RWPE1 (cell line): ENCODE measurements around the gene CLRN2.

Experiments
- CTCF ChIA-PET: fragments of 350-600 bp; sonication (Branson Sonifier 250); formaldehyde crosslinking; extraction: SDS; loops from one replicate; lab custom pipeline; 2021; lab: Yijun Ruan, JAX
- POLR2A ChIA-PET: fragments of 400-600 bp; formaldehyde crosslinking; extraction: SDS; loops from one replicate; lab custom pipeline; 2020; ENCODE audit warnings: antibody characterized with exemption; ENCODE audit not compliant: low non-redundant PET; lab: Yijun Ruan, JAX
- DNase-seq: peaks from one replicate; pipeline ENCODE4 v3.0.0; 2012; ENCODE audit warnings: low spot score
- H3K27ac ChIP-seq: fragments of 450-650 bp; 2 replicates; pipeline ENCODE4 v1.5.1; 2017
- TF ChIP-seq, protein P1 (sequence below): fragments of 450-650 bp; conservative IDR thresholded peaks from 2 replicates; pipeline ENCODE4 v1.5.1; 2017; ENCODE audit warnings: low read depth, mild to moderate bottlenecking

CLRN2 gene

DNA sequence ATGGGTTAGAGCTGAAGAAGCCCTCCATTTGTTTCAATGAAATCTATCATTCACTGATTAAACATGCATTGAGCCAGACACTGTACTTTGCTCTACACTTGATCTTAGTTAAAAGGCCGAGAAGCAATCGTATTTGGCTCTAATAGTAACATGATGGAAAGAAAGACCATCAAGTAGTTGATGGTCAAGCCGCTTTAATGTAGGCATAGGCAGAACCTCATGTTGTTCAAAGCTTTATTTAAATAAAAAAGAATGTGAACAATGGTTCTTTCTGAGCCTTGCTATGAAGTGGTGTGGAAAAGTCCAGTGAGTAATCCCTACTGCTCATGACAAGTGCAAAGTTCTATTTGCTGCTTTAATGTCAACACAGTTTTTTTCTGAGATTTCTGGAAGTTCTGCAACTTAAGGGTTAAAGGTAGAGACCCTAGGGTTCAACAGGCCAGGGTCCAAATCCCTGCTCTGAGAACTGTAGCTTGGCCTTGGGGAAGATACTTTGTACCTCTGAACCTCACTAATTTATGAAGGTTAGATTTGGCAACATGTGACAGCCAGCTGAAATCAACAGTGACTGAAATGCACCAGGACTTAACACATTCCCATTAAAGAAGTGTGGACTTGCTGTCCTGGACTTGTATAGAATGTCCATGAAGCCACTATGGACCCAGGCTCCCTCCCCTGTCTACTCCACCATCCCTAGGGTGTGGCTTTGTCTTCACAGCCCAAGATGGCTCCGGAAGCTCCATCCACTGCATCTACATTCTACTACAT, 44.2 kb downstream of the CLRN2 start:
- no peak for DNase-seq
- POLR2A ChIA-PET, result no interaction called here
- H3K27ac ChIP-seq, result no peak overlapping the region
- CTCF ChIA-PET, result no interaction called here
- TF ChIP-seq, protein P1, sequence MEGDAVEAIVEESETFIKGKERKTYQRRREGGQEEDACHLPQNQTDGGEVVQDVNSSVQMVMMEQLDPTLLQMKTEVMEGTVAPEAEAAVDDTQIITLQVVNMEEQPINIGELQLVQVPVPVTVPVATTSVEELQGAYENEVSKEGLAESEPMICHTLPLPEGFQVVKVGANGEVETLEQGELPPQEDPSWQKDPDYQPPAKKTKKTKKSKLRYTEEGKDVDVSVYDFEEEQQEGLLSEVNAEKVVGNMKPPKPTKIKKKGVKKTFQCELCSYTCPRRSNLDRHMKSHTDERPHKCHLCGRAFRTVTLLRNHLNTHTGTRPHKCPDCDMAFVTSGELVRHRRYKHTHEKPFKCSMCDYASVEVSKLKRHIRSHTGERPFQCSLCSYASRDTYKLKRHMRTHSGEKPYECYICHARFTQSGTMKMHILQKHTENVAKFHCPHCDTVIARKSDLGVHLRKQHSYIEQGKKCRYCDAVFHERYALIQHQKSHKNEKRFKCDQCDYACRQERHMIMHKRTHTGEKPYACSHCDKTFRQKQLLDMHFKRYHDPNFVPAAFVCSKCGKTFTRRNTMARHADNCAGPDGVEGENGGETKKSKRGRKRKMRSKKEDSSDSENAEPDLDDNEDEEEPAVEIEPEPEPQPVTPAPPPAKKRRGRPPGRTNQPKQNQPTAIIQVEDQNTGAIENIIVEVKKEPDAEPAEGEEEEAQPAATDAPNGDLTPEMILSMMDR, result no peak

DNA sequence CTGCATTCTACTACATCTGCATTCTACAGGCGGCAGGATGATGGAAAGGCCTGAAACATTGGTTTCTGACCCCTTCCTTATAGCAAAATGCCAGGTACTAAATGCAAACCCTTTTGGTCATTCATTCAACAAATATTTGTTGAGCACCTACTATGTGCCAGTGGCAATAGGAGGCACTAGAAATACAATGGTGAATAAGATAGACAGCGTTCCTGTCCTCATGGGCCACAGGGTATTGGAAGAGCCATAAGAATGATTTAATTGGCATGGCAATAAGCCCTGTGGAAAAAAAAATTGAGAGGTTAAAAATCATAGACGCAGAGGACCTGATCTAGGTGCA, 44.7 kb downstream of the CLRN2 start:
- DNase-seq, result no peak
- TF ChIP-seq, protein P1, result no peak
- CTCF ChIA-PET, result no interaction called here
- no peak overlapping the region for H3K27ac ChIP-seq
- POLR2A ChIA-PET, result no interaction called here

DNA sequence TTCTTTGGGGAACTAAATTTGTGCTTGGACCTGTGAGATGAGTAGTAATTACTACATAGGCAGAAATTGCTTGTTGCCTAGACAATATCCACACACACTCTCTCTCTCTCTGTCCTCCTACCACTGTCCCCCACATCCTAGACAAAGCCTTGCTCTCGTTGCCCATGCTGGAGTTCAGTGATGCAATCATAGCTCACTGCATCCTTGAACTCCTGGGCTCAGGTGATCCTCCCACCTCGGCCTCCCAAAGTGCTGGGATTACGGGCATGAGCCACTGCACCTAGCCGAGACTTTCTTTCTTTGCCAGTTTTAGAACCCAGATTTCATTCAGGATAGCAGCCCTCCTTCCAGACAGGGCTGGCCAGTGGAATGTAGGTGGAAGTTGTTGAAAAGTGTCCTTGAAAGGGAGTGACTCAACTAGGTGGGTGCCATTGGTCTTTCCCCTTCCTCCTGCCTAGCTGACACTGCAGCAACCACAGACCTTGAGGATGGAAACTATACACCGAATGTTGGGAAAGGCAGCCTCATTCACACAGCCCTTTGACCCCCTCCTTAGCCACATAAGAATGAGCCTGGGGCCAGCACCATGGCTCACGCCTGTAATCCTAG, 45.2 kb downstream of the CLRN2 start:
- POLR2A ChIA-PET, result no interaction called here
- TF ChIP-seq, protein P1, result no peak
- no peak for DNase-seq
- H3K27ac ChIP-seq, result no peak overlapping the region
- CTCF ChIA-PET, result no interaction called here

DNA sequence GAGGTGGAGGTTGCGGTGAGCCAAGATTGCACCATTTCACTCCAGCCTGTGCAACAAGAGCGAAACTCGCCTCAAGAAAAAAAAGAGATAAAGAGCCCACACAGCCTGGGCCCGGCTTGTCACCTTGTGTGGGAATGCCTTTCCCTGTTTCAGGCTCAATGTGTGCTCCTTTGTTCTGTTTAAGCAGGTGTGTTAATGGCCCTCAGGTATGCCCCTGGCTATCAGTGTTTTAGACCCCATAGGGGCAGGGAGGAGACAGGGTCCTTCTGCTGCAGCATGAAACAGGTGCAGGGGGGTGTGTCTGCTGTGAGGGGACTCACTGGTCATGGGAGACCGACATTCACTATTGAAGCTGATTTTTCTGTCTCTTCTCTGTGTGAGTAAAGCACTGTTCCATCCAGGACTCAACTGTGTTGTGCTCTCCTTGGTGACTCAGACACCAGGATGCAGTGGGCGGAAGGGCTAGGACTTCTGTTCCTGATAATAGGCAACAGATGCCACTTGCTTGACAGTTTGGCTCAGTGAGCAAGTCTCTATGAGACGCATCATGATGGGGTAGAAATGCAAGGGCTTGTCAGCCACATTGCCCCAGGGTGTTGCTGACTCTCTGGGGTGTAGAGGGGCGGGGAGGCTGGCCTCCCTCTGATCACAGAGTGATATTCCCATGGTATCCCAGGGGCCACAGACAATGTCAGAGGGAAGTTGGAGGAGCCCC, 46.4 kb downstream of the CLRN2 start:
- ChIA-PET CTCF (interaction anchor here (0.6 kb wide), 1 partner anchor 1581 kb away, joined by 3 read pairs; no protein-coding TSS in a partner anchor), POLR2A (no interaction called here)
- DNase-seq, result no peak
- no peak overlapping the region for H3K27ac ChIP-seq
- TF ChIP-seq, protein P1, result no peak

DNA sequence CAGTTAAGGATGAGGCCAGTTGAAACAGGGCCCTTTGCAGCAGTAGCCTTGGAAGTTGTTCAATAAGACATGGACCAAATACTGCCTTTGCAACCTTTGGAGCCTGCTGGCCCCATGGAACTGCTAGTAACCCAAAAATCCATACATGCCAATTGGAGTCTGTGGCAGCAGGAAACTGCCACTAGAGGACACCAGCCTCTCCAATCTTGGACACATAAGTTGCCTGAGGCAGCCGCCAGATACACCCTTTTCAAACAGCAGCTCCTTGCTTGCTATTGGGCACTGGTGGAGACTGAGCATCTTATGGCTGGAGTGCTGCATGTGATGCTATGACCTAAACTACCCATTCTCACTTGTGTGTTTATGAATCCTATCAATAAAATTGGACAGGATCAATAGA, 47.2 kb downstream of the CLRN2 start:
- no peak for DNase-seq
- TF ChIP-seq, protein P1, result no peak
- POLR2A ChIA-PET, result no interaction called here
- H3K27ac ChIP-seq, result no peak overlapping the region
- CTCF ChIA-PET, result interaction anchor here (0.6 kb wide), 1 partner anchor 1847 kb away, joined by 3 read pairs; no protein-coding TSS in a partner anchor

DNA sequence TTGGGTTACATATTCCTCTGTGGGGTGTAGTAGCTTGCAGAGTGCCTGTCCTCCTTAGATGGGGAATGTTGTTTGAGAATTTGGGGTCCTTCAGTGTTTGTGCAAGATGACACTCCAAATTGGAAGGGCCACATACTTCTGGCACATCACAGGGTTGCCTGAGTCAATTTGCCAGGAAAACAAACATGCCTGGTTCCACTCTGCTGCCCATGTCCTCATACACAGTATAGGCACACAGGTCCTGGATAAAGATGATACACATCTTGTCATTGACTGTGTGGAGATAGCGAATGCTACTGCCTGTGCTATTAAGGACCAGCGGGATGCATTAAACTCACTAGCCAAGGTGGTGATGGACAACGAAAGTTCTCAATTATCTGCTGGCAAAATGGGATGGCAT, 50.9 kb downstream of the CLRN2 start:
- CTCF ChIA-PET, result no interaction called here
- TF ChIP-seq, protein P1, result no peak
- no peak for DNase-seq
- POLR2A ChIA-PET, result no interaction called here
- H3K27ac ChIP-seq, result no peak overlapping the region
